ENCODE measurements around the gene CCNB1IP1.

The CCNB1IP1 gene

DNA sequence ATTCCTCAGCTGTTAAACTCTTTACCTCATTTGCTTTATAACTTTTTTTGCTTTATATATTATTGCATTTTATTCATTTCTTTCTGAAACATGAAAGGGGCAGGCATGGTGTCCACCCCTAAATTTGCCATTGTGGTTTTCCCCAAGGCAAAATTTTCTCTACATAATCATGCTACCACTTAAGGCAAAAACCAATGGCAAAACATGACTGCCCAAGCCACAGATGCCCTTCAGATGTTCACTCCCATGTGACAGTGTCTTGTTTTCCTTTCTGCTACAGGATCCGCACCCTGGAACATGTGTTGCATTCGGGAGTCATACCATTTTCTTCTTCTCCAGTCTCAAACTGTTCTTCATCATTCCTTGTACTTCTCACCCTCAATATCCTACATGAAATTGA, 55.7 kb downstream of the CCNB1IP1 start:
- no peak for TF ChIP-seq TAF1 (IDR thresholded peaks at IDR 0.05; ENCODE audit: borderline replicate concordance, insufficient read depth, low read length)
- no peak for TF ChIP-seq SIN3A (IDR thresholded peaks at IDR 0.05; ENCODE audit: borderline replicate concordance, insufficient read depth, low read length)
- no peak for TF ChIP-seq FOXP2 (optimal IDR thresholded peaks at IDR 0.05; ENCODE audit: borderline replicate concordance, extremely low read depth, extremely low read length, insufficient read depth)
- TF ChIP-seq, protein P1, sequence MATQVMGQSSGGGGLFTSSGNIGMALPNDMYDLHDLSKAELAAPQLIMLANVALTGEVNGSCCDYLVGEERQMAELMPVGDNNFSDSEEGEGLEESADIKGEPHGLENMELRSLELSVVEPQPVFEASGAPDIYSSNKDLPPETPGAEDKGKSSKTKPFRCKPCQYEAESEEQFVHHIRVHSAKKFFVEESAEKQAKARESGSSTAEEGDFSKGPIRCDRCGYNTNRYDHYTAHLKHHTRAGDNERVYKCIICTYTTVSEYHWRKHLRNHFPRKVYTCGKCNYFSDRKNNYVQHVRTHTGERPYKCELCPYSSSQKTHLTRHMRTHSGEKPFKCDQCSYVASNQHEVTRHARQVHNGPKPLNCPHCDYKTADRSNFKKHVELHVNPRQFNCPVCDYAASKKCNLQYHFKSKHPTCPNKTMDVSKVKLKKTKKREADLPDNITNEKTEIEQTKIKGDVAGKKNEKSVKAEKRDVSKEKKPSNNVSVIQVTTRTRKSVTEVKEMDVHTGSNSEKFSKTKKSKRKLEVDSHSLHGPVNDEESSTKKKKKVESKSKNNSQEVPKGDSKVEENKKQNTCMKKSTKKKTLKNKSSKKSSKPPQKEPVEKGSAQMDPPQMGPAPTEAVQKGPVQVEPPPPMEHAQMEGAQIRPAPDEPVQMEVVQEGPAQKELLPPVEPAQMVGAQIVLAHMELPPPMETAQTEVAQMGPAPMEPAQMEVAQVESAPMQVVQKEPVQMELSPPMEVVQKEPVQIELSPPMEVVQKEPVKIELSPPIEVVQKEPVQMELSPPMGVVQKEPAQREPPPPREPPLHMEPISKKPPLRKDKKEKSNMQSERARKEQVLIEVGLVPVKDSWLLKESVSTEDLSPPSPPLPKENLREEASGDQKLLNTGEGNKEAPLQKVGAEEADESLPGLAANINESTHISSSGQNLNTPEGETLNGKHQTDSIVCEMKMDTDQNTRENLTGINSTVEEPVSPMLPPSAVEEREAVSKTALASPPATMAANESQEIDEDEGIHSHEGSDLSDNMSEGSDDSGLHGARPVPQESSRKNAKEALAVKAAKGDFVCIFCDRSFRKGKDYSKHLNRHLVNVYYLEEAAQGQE (IDR thresholded peaks at IDR 0.05; ENCODE audit: insufficient read depth in 1 of 2, low read depth in 2 of 2, low read length in 2 of 2): no peak
- no peak for TF ChIP-seq POLR2AphosphoS5 (IDR thresholded peaks at IDR 0.05; ENCODE audit: low read depth, low read length)

- TF ChIP-seq SIN3A (IDR thresholded peaks at IDR 0.05; ENCODE audit: borderline replicate concordance, insufficient read depth, low read length): no peak
Measured at GRCh38 chr14:20274062-20274461, 59.0 kb downstream of the CCNB1IP1 start.

- TF ChIP-seq, protein P1 (IDR thresholded peaks at IDR 0.05; ENCODE audit: insufficient read depth in 1 of 2, low read depth in 2 of 2, low read length in 2 of 2): peak in 1 of 2 experiments; percentile 35; a peak in 1 of 4 replicates
- no peak for TF ChIP-seq POLR2AphosphoS5 (IDR thresholded peaks at IDR 0.05; ENCODE audit: low read depth, low read length)
Measured at GRCh38 chr14:20262642-20263128, 70.4 kb downstream of the CCNB1IP1 start.

Data from PFSK-1 (cell line).